ENCODE data around the gene TAX1BP1.

- TF ChIP-seq CTCF (IDR thresholded peaks at IDR 0.05; ENCODE audit: poor library complexity, severe bottlenecking): no peak
- TF ChIP-seq SMC3 (conservative IDR thresholded peaks at IDR 0.05; ENCODE audit: poor library complexity): no peak
Observed at GRCh38 chr7:27835376-27835775, 95.4 kb downstream of the TAX1BP1 start.
